HG03565 (cell line): ENCODE results near the gene TMEM127.
"Not testable (repeated sequence)": the region's sequence is repeated elsewhere in the genome, so short reads cannot be mapped to it uniquely, and the experiment has no call there.

ENCODE experiments used
- ATAC-seq: cut with Tn5 transposase; IDR thresholded peaks from one replicate; pipeline ENCODE4 v1.9.1; 2021; ENCODE audit warnings: mild to moderate bottlenecking, moderate library complexity; ENCODE audit not compliant: unreplicated experiment

Gene TMEM127

GRCh38 chr2:96243843-96244242 is 22.0 kb downstream of the TMEM127 start:
- ATAC-seq = no peak

GRCh38 chr2:96241900-96242611 is 23.7 kb downstream of the TMEM127 start:
- ATAC-seq = peak; percentile 76

- ATAC-seq = no peak
These were observed 24.6 kb downstream of the TMEM127 start for GRCh38 chr2:96241227-96241626.

- ATAC-seq = no peak
These were observed 25.3 kb downstream of the TMEM127 start for GRCh38 chr2:96240341-96241038.

DNA sequence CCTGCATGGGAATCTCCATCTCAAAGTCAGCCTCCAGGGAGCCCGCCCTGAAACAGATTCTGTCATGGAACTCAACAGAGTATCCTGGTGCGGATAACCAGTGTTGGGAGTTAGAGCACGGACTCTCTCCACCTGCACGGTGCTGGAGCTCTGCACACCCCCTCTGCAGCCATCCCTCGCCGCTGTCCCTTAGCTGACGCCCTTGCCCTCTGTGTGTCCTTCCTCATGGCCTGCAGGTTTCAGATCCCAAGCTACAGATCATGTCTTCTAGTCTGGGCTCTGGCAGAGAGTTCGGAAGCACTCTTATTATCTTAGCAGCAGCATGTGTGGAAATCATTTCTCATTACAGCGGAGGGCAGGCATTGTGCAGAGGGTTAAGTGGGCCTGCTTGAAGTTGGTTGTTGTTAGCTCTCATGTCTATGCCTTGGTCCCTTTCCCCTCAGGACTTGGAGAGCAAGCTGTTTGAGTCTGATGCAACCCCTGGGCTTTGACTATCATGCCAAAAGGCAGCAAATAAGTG is 26.0 kb downstream of the TMEM127 start:
- no peak for ATAC-seq

- ATAC-seq = no peak
These were observed 26.7 kb downstream of the TMEM127 start for GRCh38 chr2:96239091-96239490.

GRCh38 chr2:96238266-96238665 is 27.5 kb downstream of the TMEM127 start:
- no peak for ATAC-seq

DNA sequence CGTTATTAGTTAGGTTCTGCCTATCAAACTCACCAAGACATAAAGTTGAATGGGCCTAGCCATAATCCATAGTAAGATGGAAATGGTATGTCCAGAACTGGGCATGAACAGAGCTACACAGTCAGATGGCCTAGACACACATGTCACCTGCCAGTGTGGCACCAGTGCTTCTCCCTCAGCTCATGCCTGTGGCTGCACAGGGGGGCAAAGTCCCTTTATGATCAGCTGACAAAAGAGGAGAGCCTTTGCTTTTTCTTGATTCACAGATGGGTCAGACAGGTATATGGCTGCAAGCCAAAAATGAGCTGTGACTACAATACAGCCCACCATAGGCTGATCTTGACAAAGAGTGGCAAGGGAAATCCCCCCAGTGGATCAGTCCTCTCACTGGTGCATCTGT is 28.9 kb downstream of the TMEM127 start:
- no peak for ATAC-seq

DNA sequence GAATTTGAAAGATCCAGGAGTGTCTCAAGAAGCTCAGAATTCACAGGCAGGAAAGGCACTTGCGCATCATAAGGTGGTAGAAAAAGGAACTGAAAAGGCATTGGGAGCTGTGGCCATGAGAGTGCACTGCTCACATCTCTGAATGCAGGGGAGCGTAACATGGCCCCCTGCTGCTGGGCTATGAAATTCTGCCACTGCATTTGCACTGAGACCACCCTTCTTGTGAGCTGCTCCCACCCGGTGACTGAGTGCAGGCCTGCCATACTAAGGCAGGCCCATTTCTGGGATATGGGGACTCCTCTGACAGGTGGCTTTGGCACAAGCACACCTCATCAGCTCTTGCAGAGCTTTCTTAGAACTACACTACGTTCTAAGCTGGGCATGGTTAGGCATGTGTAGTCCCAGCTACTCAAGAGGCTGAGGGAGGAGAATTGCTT is 31.9 kb downstream of the TMEM127 start:
- ATAC-seq = peak; percentile 70

DNA sequence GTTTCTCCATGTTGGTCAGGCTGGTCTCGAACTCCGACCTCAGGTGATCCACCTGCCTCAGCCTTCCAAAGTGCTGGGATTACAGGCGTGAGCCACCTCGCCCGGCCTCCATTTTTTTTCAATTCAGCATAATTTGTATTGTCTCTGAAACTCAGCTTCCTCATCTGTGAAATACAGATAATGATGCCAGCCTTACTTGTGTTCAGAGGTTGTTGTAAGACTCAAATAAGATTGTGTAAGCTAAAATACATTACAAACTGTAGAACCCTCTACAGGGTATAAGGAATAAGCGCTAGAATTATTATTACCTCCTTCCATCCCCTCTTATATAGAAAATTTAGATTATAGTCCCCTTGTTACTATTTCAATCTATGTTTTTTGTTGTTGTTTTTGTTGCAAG is 32.4 kb downstream of the TMEM127 start:
- no peak for ATAC-seq

- no peak for ATAC-seq
These were observed 34.5 kb downstream of the TMEM127 start for GRCh38 chr2:96231316-96231715.

DNA sequence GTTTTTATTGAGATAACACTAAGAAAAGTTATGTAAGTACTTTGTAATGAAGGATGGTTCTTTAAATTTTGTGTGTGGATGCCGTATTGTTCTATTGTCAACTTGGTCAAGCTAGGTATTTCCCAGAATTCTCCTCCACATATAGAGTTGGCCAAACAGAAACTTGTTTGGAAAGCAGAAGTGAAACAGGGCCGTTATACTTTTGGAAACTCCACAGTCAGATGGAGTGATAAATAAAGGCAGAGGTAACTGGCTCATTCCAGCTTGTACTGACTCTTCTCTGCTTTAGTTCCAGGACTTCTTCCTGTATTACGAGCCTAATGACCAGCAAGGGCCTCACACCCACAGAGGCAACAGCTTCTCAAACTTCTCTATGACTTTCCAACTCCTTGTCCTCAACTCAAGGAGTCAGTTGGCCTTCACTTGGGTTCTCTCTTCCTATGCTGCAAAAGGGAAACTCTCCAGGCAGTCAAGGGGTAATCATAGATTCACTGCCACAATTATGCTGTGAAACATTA is 40.7 kb downstream of the TMEM127 start:
- ATAC-seq = peak; percentile 80

- not testable (repeated sequence) for ATAC-seq
These were observed 44.7 kb downstream of the TMEM127 start for GRCh38 chr2:96221106-96221505.

DNA sequence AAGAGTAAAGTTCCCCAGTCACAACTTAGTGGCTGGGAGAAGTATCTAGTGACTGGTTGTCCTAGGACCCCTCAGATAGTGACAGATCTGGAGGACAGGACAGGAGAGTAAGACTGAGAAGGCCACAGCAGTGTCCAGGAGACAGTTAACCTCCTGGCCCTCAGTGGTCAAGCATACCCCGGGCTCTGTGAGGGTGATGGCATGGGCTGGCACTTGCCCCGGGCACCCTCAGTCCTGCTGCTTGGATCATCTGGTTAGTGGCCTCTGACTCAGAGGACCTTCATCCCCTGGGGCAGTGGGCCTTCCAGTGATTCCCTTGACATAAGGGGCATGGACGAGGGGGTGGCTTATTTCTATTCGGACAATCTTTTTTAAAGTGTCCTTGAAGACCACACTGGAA is 45.8 kb downstream of the TMEM127 start:
- ATAC-seq = not testable (repeated sequence)

DNA sequence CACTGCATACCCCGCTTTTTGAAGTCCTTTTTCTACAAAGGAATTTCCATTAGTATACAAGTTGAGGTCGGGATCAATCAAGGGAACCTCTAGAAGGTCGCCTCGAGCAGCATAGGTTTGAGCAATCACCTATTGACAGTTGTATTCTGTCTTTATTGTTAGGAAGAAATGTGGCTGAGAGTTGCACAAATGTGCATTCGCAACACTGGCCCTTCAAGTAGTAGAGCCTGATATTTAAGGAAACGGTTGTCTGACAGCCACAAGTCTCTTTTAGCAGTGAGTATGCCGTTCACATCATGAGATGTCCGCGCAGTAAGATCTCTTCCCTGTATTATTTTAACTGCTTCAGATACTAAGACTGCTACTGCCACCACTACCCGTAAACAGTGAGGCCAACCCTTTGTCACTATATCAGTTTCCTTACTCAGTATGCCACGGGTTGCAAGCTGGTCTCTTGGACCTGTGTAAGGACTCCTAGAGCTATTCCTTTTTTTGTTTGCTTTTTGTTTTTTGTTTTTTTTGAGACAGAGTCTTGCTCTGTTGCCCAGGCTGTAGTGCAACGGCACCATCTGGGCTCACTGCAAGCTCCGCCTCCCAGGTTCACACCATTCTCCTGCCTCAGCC is 47.2 kb downstream of the TMEM127 start:
- no peak for ATAC-seq

DNA sequence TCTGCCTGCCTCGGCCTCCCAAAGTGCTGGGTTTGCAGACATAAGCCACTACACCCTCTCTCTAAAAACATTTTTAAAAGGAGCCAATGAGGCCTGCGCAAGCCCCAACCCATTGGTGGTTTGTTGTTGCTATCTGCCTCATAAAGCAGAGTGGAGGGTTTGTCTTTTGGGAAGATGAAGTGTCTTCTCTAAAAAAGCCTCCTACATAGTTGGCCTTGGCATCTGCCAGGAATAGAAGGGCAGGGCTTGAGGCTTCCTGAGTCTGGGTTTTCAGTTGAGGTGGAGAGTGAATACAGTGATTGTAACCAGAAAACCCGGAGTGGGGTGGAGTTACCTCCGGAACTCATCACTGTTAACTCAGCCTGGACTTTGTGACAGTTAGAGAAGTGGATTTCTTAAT is 51.2 kb downstream of the TMEM127 start:
- ATAC-seq = no peak

DNA sequence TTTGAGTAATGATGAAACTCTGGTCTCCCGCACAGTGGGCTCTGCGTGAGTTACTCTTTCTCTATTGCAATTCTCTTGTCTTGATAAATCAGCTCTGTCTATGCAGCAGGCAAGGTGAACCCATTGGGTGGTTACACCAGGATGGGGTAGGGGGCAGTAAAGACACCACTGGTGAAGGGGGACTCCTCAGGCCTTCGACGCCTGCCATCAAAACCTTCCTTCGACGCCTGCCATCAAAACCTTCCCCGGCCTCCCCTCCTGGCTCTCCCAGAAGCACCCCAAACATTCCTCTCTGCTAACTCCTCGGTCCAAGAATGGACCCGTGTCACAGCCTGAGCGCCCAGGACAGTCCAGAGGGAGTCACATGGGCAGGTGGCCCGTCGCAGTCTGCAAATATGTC is 52.4 kb downstream of the TMEM127 start:
- ATAC-seq = no peak

DNA sequence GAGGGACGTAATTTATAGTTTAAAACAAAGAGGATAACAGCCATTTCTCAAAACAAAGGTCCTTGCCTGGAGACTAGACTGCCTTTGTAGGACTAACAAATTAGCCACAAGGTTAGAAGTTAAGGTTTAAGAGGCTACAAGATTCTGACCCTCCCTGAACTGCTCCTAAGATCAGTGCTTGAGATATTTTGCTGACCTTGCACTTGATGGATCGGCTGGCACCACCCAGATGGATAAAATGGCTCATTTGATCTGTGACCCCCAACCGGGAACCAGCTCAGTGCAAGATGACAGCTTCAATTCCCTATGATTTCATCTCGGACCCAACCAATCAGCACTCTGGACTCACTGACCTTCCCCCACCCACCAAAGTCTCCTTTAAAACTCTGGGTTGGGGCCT is 53.5 kb downstream of the TMEM127 start:
- ATAC-seq = no peak

DNA sequence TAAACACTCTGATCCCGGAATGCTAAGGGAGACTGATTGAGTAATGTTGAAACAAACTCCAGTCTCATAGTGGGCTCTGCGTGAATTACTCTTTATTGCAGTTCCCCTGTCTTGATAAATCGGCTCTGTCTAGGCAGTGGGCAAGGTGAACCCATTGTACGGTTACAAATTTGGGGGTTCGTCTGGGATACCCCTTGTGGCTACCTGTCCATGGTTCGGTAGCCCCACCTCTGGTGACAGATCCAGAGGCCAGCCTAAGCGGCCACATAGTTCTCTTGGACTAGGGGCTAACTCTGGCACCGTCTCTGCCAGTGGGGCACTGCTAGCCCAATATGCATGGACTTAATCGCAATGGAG is 56.1 kb downstream of the TMEM127 start:
- ATAC-seq = no peak

- no peak for ATAC-seq
These were observed 56.6 kb downstream of the TMEM127 start for GRCh38 chr2:96209011-96209728.
